Naive thymus-derived CD4-positive, alpha-beta T cell (primary cell): ENCODE data around the gene GLRA1. TPM values are rescaled to one million over a fixed set of nuclear protein-coding genes. Genes with fewer than 3 reads are reported as not detected.

Source experiments
- ATAC-seq: fragments of 150-1000 bp; cut with Tn5 transposase; 2 replicates; pipeline ENCODE4 v1.10.0; 2021; ENCODE audit warnings: mild to moderate bottlenecking, moderate library complexity
- CTCF ChIA-PET: fragments of 350-600 bp; sonication (Branson Sonifier 250); formaldehyde crosslinking; loops from one replicate; lab custom pipeline; 2021; ENCODE audit warnings: antibody characterized with exemption; lab: Charles Lee
- POLR2A ChIA-PET: fragments of 350-600 bp; sonication (Branson Sonifier 250); formaldehyde crosslinking; loops from one replicate; lab custom pipeline; 2021; ENCODE audit warnings: antibody characterized with exemption, inconsistent platforms; lab: Charles Lee
- DNase-seq, 9 donors: peaks; one replicate each; pipeline versions ENCODE4 v3.0.0 to v3.0.0-alpha.2; 2020 to 2022; ENCODE audit warnings: mixed read lengths in 1 of 9
- H3K27ac ChIP-seq: one replicate; pipeline ENCODE4 v1.7.0; 2013; ENCODE audit warnings: mild to moderate bottlenecking, low read depth, low read length, moderate library complexity
- H3K27me3 ChIP-seq, 2 donors: one replicate each; pipeline ENCODE4 v1.7.0; 2013; ENCODE audit warnings: low read length in 2 of 2, mild to moderate bottlenecking in 2 of 2, moderate library complexity in 2 of 2; ENCODE audit not compliant: control insufficient read depth in 2 of 2, insufficient read depth in 2 of 2
- H3K36me3 ChIP-seq, 3 experiments: 1 replicate in 2 of 3; 2 replicates in 1 of 3; pipeline ENCODE4 v1.7.0; 2013; ENCODE audit warnings: low read length in 3 of 3, mild to moderate bottlenecking in 3 of 3, moderate library complexity in 1 of 3; ENCODE audit not compliant: insufficient read depth in 3 of 3, control insufficient read depth in 2 of 3
- H3K4me1 ChIP-seq, 2 donors: one replicate each; pipeline ENCODE4 v1.7.0; 2013; ENCODE audit warnings: low read length in 2 of 2, mild to moderate bottlenecking in 2 of 2, moderate library complexity in 1 of 2; ENCODE audit not compliant: control insufficient read depth in 2 of 2, insufficient read depth in 2 of 2
- H3K4me3 ChIP-seq: 2 replicates; pipeline ENCODE4 v1.7.0; 2013; ENCODE audit warnings: mild to moderate bottlenecking, low read length
- H3K9me3 ChIP-seq, 3 experiments: 1 replicate in 2 of 3; 2 replicates in 1 of 3; pipeline ENCODE4 v1.7.0; 2013; ENCODE audit warnings: low read length in 3 of 3; ENCODE audit not compliant: control insufficient read depth in 2 of 3
- H3K27ac Mint-ChIP-seq, 9 donors: one replicate each; pipeline ENCODE4 v1.8.0; 2020 to 2022; ENCODE audit warnings: mixed read lengths in 9 of 9, mild to moderate bottlenecking in 8 of 9, moderate library complexity in 5 of 9, inconsistent platforms in 2 of 9
- H3K27me3 Mint-ChIP-seq, 5 donors: one replicate each; pipeline ENCODE4 v1.8.0; 2021 to 2022; ENCODE audit warnings: mixed read lengths in 5 of 5, mild to moderate bottlenecking in 1 of 5
- H3K36me3 Mint-ChIP-seq, 5 donors: one replicate each; pipeline ENCODE4 v1.8.0; 2020 to 2022; ENCODE audit warnings: mixed read lengths in 5 of 5, mild to moderate bottlenecking in 3 of 5, inconsistent platforms in 1 of 5
- H3K4me1 Mint-ChIP-seq, 7 donors: one replicate each; pipeline ENCODE4 v1.8.0; 2020 to 2022; ENCODE audit warnings: mixed read lengths in 7 of 7, mild to moderate bottlenecking in 3 of 7, inconsistent platforms in 1 of 7
- H3K4me3 Mint-ChIP-seq, 10 donors: one replicate each; pipeline ENCODE4 v1.8.0; 2020 to 2022; ENCODE audit warnings: mild to moderate bottlenecking in 10 of 10, mixed read lengths in 10 of 10, moderate library complexity in 6 of 10, inconsistent platforms in 2 of 10
- H3K9me3 Mint-ChIP-seq, 11 donors: one replicate each; pipeline ENCODE4 v1.8.0; 2020 to 2022; ENCODE audit warnings: mixed read lengths in 11 of 11, mild to moderate bottlenecking in 4 of 11, inconsistent platforms in 1 of 11, moderate library complexity in 1 of 11
- intact Hi-C, 2 donors: fragments of 100-400 bp; cut with micrococcal nuclease; formaldehyde crosslinking; loops; one replicate each; pipeline ENCODE4 v1.15.1; 2023
- polyA plus RNA-seq, 2 donors: library from polyadenylated mRNA; unstranded; fragments of 300-500 nt; fragmentation: Illumina TruSeq; gene quantifications; one replicate each; pipeline ENCODE4 v1.2.3, GENCODE V29; 2021
- total RNA-seq, 6 experiments: library from RNA in 5 of 6; stranded (reverse) in 5 of 6; gene quantifications; 1 replicate in 5 of 6; 2 replicates in 1 of 6; pipeline ENCODE4 v1.2.3 and lab custom pipeline; 2021 to 2026

The GLRA1 gene
- total and polyA plus RNA-seq, 7 experiments from 2014 or later, result not detected

- POLR2A ChIA-PET, result no interaction called here
- H3K4me1 Mint-ChIP-seq, result no peaks in the 10 kb centered on the region
- no peaks in the 10 kb centered on the region for H3K27me3 ChIP-seq
- no peak for DNase-seq
- CTCF ChIA-PET, result no interaction called here
- intact Hi-C loops, result no loop called here
- H3K27ac Mint-ChIP-seq, result no peak overlapping the region
- ATAC-seq, result no peak
- H3K36me3 Mint-ChIP-seq, result no peaks in the 10 kb centered on the region
- no peak overlapping the region for H3K4me3 ChIP-seq
- H3K9me3 ChIP-seq, result no peaks in the 10 kb centered on the region
- H3K4me1 ChIP-seq, result no peaks in the 10 kb centered on the region
- H3K4me3 Mint-ChIP-seq, result no peak overlapping the region
- H3K9me3 Mint-ChIP-seq, result peaks cover 0 to 2% (median 0%) of the 10 kb centered on the region in 11 donors
- no peak overlapping the region for H3K27ac ChIP-seq
- peaks cover 4 to 18% (median 9%) of the 10 kb centered on the region in 5 donors for H3K27me3 Mint-ChIP-seq
- H3K36me3 ChIP-seq, result no peaks in the 10 kb centered on the region
These were observed 22.4 kb downstream of the GLRA1 start for GRCh38 chr5:151902215-151902614.

GRCh38 chr5:151901611-151902010, 23.0 kb downstream of the GLRA1 start:
- ATAC-seq (no peak), DNase-seq (no peak)
- H3K4me1 ChIP-seq, result no peaks in the 10 kb centered on the region
- H3K36me3 ChIP-seq, result no peaks in the 10 kb centered on the region
- no peaks in the 10 kb centered on the region for H3K4me1 Mint-ChIP-seq
- H3K4me3 Mint-ChIP-seq, result no peak overlapping the region
- H3K9me3 ChIP-seq, result no peaks in the 10 kb centered on the region
- H3K27me3 Mint-ChIP-seq, result peaks cover 4 to 18% (median 9%) of the 10 kb centered on the region in 5 donors
- no peak overlapping the region for H3K27ac Mint-ChIP-seq
- H3K27me3 ChIP-seq, result no peaks in the 10 kb centered on the region
- H3K27ac ChIP-seq, result no peak overlapping the region
- no peaks in the 10 kb centered on the region for H3K36me3 Mint-ChIP-seq
- ChIA-PET CTCF (no interaction called here), POLR2A (no interaction called here)
- no peak overlapping the region for H3K4me3 ChIP-seq
- peaks cover 0 to 2% (median 0%) of the 10 kb centered on the region in 11 donors for H3K9me3 Mint-ChIP-seq
- intact Hi-C loops, result no loop called here

DNA sequence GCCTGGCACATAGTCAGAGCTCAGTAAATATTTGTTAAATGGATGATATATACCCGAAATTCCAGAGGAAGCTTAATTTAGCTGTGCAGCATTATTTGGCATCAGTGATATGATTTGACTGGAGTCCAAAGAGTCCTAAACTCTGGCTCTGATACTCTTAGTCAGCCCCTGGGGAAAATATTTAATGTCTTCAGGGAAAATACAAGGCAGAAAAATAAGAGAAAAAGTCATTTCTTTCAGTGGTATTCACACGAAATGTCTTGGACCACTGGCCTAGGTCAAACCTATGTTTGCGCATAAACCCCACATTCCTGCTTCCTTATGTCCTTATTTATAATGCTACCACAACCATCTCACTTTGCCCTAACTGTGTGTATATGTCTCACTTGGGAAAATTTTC, 23.8 kb downstream of the GLRA1 start:
- H3K4me1 Mint-ChIP-seq, result no peaks in the 10 kb centered on the region
- H3K9me3 Mint-ChIP-seq, result peaks cover 0 to 2% (median 0%) of the 10 kb centered on the region in 11 donors
- Histone ChIP-seq H3K27ac (no peak overlapping the region), H3K9me3 (no peaks in the 10 kb centered on the region), H3K36me3 (no peaks in the 10 kb centered on the region), H3K4me3 (no peak overlapping the region), H3K4me1 (no peaks in the 10 kb centered on the region), H3K27me3 (no peaks in the 10 kb centered on the region)
- DNase-seq (no peak), ATAC-seq (no peak)
- H3K27ac Mint-ChIP-seq, result no peak overlapping the region
- intact Hi-C loops, result no loop called here
- CTCF ChIA-PET, result no interaction called here
- POLR2A ChIA-PET, result no interaction called here
- no peak overlapping the region for H3K4me3 Mint-ChIP-seq
- H3K36me3 Mint-ChIP-seq, result no peaks in the 10 kb centered on the region
- H3K27me3 Mint-ChIP-seq, result peaks cover 4 to 18% (median 7%) of the 10 kb centered on the region in 5 donors

DNA sequence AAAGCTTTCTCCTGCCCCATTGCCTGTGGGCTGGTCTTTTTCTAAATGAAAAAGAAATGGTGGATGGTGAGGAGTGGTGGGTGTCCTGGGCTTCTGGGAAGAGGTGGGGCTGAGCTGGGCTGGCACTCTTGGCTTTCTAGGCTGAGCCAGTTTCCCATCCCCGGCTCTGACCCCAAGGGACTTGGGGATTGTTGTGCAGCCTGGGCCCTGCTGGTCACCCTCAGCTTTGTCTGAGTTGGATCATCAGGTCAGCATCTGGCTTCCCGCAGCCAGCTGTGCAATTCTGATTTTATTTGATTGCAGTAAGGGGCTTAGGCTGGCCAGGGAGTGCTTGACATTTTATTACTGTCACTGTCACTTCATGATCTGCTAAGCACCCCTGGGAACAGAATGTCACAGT, 25.3 kb downstream of the GLRA1 start:
- H3K4me1 Mint-ChIP-seq, result no peaks in the 10 kb centered on the region
- ATAC-seq, result no peak
- peaks cover 1 to 14% (median 4%) of the 10 kb centered on the region in 5 donors for H3K27me3 Mint-ChIP-seq
- ChIA-PET CTCF (no interaction called here), POLR2A (no interaction called here)
- no peaks in the 10 kb centered on the region for H3K27me3 ChIP-seq
- no peaks in the 10 kb centered on the region for H3K36me3 ChIP-seq
- H3K4me3 Mint-ChIP-seq, result no peak overlapping the region
- H3K9me3 ChIP-seq, result no peaks in the 10 kb centered on the region
- peaks cover 0 to 2% (median 0%) of the 10 kb centered on the region in 11 donors for H3K9me3 Mint-ChIP-seq
- H3K27ac Mint-ChIP-seq, result no peak overlapping the region
- no peaks in the 10 kb centered on the region for H3K4me1 ChIP-seq
- intact Hi-C loops, result no loop called here
- DNase-seq, result no peak
- no peaks in the 10 kb centered on the region for H3K36me3 Mint-ChIP-seq
- H3K4me3 ChIP-seq, result no peak overlapping the region
- no peak overlapping the region for H3K27ac ChIP-seq

GRCh38 chr5:151897896-151898295, 26.8 kb downstream of the GLRA1 start:
- H3K27me3 ChIP-seq, result no peaks in the 10 kb centered on the region
- CTCF ChIA-PET, result no interaction called here
- no peak overlapping the region for H3K27ac ChIP-seq
- H3K4me1 ChIP-seq, result no peaks in the 10 kb centered on the region
- ATAC-seq (no peak), DNase-seq (no peak)
- no peaks in the 10 kb centered on the region for H3K36me3 Mint-ChIP-seq
- H3K4me3 ChIP-seq, result no peak overlapping the region
- no peaks in the 10 kb centered on the region for H3K36me3 ChIP-seq
- H3K27me3 Mint-ChIP-seq, result peaks cover 0 to 13% (median 0%) of the 10 kb centered on the region in 5 donors
- peaks cover 0 to 2% (median 0%) of the 10 kb centered on the region in 11 donors for H3K9me3 Mint-ChIP-seq
- no peaks in the 10 kb centered on the region for H3K4me1 Mint-ChIP-seq
- no peaks in the 10 kb centered on the region for H3K9me3 ChIP-seq
- intact Hi-C loops, result no loop called here
- POLR2A ChIA-PET, result no interaction called here
- H3K27ac Mint-ChIP-seq, result no peak overlapping the region
- H3K4me3 Mint-ChIP-seq, result no peak overlapping the region

GRCh38 chr5:151897020-151897552, 27.6 kb downstream of the GLRA1 start:
- ATAC-seq, result no peak
- Histone ChIP-seq H3K4me3 (no peak overlapping the region), H3K27me3 (no peaks in the 10 kb centered on the region), H3K27ac (no peak overlapping the region), H3K9me3 (no peaks in the 10 kb centered on the region), H3K36me3 (no peaks in the 10 kb centered on the region), H3K4me1 (no peaks in the 10 kb centered on the region)
- Mint-ChIP-seq H3K36me3 (no peaks in the 10 kb centered on the region), H3K27ac (no peak overlapping the region), H3K4me3 (no peak overlapping the region), H3K9me3 (peaks cover 0 to 2% (median 0%) of the 10 kb centered on the region in 11 donors), H3K27me3 (peaks cover 0 to 13% (median 0%) of the 10 kb centered on the region in 5 donors), H3K4me1 (no peaks in the 10 kb centered on the region)
- DNase-seq, result no peak
- intact Hi-C loops, result no loop called here
- CTCF ChIA-PET, result no interaction called here
- POLR2A ChIA-PET, result no interaction called here

DNA sequence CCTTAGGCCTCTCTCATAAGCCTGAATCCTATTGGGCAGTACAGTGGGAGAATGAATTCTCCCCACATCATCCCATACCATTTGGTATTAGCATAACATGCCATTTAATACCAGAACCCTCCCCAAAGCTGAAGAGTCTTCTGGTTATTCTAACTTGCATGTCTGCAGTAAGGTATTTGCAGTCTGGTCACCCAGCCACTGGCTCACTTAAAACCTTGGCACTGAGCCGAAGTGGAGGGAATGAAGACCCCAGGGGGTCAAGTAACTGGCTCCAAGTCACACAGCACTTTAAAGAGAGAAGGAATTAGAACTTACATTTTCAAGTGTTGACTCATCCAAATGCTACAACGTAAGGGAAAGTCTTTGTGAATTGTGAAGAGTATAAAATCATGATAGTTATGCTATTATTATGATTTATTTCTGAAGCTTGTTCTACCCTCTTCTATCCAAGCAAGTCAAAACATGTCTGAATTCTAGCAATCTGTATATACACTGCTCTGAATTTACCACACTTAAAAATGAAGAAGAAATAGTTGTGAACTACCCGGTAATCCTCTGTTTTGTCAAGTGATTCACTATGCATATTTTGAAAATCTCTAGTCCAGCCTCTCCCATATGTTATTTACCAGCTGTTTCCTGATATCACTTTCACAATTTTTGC, 28.5 kb downstream of the GLRA1 start:
- ATAC-seq (no peak), DNase-seq (no peak)
- no peaks in the 10 kb centered on the region for H3K36me3 ChIP-seq
- no peak overlapping the region for H3K27ac Mint-ChIP-seq
- intact Hi-C loops, result no loop called here
- no peak overlapping the region for H3K4me3 Mint-ChIP-seq
- no peaks in the 10 kb centered on the region for H3K4me1 Mint-ChIP-seq
- peaks cover 0 to 13% (median 0%) of the 10 kb centered on the region in 5 donors for H3K27me3 Mint-ChIP-seq
- peaks cover 0 to 2% (median 0%) of the 10 kb centered on the region in 11 donors for H3K9me3 Mint-ChIP-seq
- H3K27me3 ChIP-seq, result no peaks in the 10 kb centered on the region
- no peaks in the 10 kb centered on the region for H3K9me3 ChIP-seq
- no peak overlapping the region for H3K27ac ChIP-seq
- H3K4me3 ChIP-seq, result no peak overlapping the region
- ChIA-PET POLR2A (no interaction called here), CTCF (no interaction called here)
- no peaks in the 10 kb centered on the region for H3K36me3 Mint-ChIP-seq
- no peaks in the 10 kb centered on the region for H3K4me1 ChIP-seq
